Measurements from ENCODE around the gene EVI5L.
"Not testable (repeated sequence)": the region's sequence is repeated elsewhere in the genome, so short reads cannot be mapped to it uniquely, and the experiment has no call there.

Gene EVI5L

GRCh38 chr19:7793493-7793892 lies 36.5 kb upstream of the EVI5L start:
- peaks cover 2% of the 10 kb centered on the region for H3K4me1 ChIP-seq (ENCODE audit: control insufficient read depth, insufficient read depth, low read length)
- no peak overlapping the region for H3K4me3 ChIP-seq (ENCODE audit: low read depth, low read length)
- no peaks in the 10 kb centered on the region for H3K9me3 ChIP-seq (ENCODE audit: control insufficient read depth, insufficient read depth, low read length)
- peaks cover 9% of the 10 kb centered on the region for H3K27me3 ChIP-seq (ENCODE audit: control insufficient read depth, insufficient read depth, low read length)
- H3K9ac ChIP-seq (ENCODE audit: low read depth, low read length): no peak overlapping the region
- no peaks in the 10 kb centered on the region for H3K36me3 ChIP-seq (ENCODE audit: control insufficient read depth, insufficient read depth, low read length)

- Histone ChIP-seq H3K36me3 (ENCODE audit: control insufficient read depth, insufficient read depth, low read length) (no peaks in the 10 kb centered on the region), H3K9ac (ENCODE audit: low read depth, low read length) (no peak overlapping the region), H3K27me3 (ENCODE audit: control insufficient read depth, insufficient read depth, low read length) (peaks cover 2% of the 10 kb centered on the region), H3K4me1 (ENCODE audit: control insufficient read depth, insufficient read depth, low read length) (peaks cover 2% of the 10 kb centered on the region), H3K4me3 (ENCODE audit: low read depth, low read length) (no peak overlapping the region), H3K9me3 (ENCODE audit: control insufficient read depth, insufficient read depth, low read length) (no peaks in the 10 kb centered on the region)
These were observed 34.4 kb upstream of the EVI5L start for GRCh38 chr19:7795555-7796161.

- Histone ChIP-seq H3K4me1 (ENCODE audit: control insufficient read depth, insufficient read depth, low read length) (peaks cover 2% of the 10 kb centered on the region), H3K9ac (ENCODE audit: low read depth, low read length) (peak overlapping the region; percentile 37), H3K36me3 (ENCODE audit: control insufficient read depth, insufficient read depth, low read length) (no peaks in the 10 kb centered on the region), H3K27me3 (ENCODE audit: control insufficient read depth, insufficient read depth, low read length) (peaks cover 3% of the 10 kb centered on the region), H3K4me3 (ENCODE audit: low read depth, low read length) (peak overlapping the region; percentile 59), H3K9me3 (ENCODE audit: control insufficient read depth, insufficient read depth, low read length) (peaks cover 8% of the 10 kb centered on the region)
These were observed 30.2 kb upstream of the EVI5L start for GRCh38 chr19:7799640-7800355.

GRCh38 chr19:7801020-7801570 lies 28.9 kb upstream of the EVI5L start:
- Histone ChIP-seq H3K27me3 (ENCODE audit: control insufficient read depth, insufficient read depth, low read length) (peaks cover 3% of the 10 kb centered on the region), H3K4me3 (ENCODE audit: low read depth, low read length) (no peak overlapping the region), H3K36me3 (ENCODE audit: control insufficient read depth, insufficient read depth, low read length) (no peaks in the 10 kb centered on the region), H3K4me1 (ENCODE audit: control insufficient read depth, insufficient read depth, low read length) (peaks cover 2% of the 10 kb centered on the region), H3K9me3 (ENCODE audit: control insufficient read depth, insufficient read depth, low read length) (peaks cover 8% of the 10 kb centered on the region), H3K9ac (ENCODE audit: low read depth, low read length) (no peak overlapping the region)

- Histone ChIP-seq H3K4me3 (ENCODE audit: low read depth, low read length) (no peak overlapping the region), H3K4me1 (ENCODE audit: control insufficient read depth, insufficient read depth, low read length) (no peaks in the 10 kb centered on the region), H3K36me3 (ENCODE audit: control insufficient read depth, insufficient read depth, low read length) (no peaks in the 10 kb centered on the region), H3K9ac (ENCODE audit: low read depth, low read length) (no peak overlapping the region), H3K27me3 (ENCODE audit: control insufficient read depth, insufficient read depth, low read length) (peaks cover 1% of the 10 kb centered on the region), H3K9me3 (ENCODE audit: control insufficient read depth, insufficient read depth, low read length) (peaks cover 4% of the 10 kb centered on the region)
These were observed 23.8 kb upstream of the EVI5L start for GRCh38 chr19:7806234-7806633.

GRCh38 chr19:7806876-7807275 lies 23.1 kb upstream of the EVI5L start:
- Histone ChIP-seq H3K9ac (ENCODE audit: low read depth, low read length) (no peak overlapping the region), H3K27me3 (ENCODE audit: control insufficient read depth, insufficient read depth, low read length) (no peaks in the 10 kb centered on the region), H3K4me1 (ENCODE audit: control insufficient read depth, insufficient read depth, low read length) (no peaks in the 10 kb centered on the region), H3K4me3 (ENCODE audit: low read depth, low read length) (no peak overlapping the region), H3K9me3 (ENCODE audit: control insufficient read depth, insufficient read depth, low read length) (peaks cover 4% of the 10 kb centered on the region), H3K36me3 (ENCODE audit: control insufficient read depth, insufficient read depth, low read length) (no peaks in the 10 kb centered on the region)

- Histone ChIP-seq H3K9ac (ENCODE audit: low read depth, low read length) (no peak overlapping the region), H3K36me3 (ENCODE audit: control insufficient read depth, insufficient read depth, low read length) (no peaks in the 10 kb centered on the region), H3K9me3 (ENCODE audit: control insufficient read depth, insufficient read depth, low read length) (no peaks in the 10 kb centered on the region), H3K4me3 (ENCODE audit: low read depth, low read length) (no peak overlapping the region), H3K27me3 (ENCODE audit: control insufficient read depth, insufficient read depth, low read length) (no peaks in the 10 kb centered on the region), H3K4me1 (ENCODE audit: control insufficient read depth, insufficient read depth, low read length) (no peaks in the 10 kb centered on the region)
These were observed 21.9 kb upstream of the EVI5L start for GRCh38 chr19:7808108-7808507.

GRCh38 chr19:7811989-7812388 lies 18.0 kb upstream of the EVI5L start:
- H3K4me1 ChIP-seq (ENCODE audit: control insufficient read depth, insufficient read depth, low read length): no peaks in the 10 kb centered on the region
- H3K9ac ChIP-seq (ENCODE audit: low read depth, low read length): no peak overlapping the region
- H3K9me3 ChIP-seq (ENCODE audit: control insufficient read depth, insufficient read depth, low read length): no peaks in the 10 kb centered on the region
- H3K4me3 ChIP-seq (ENCODE audit: low read depth, low read length): no peak overlapping the region
- no peaks in the 10 kb centered on the region for H3K36me3 ChIP-seq (ENCODE audit: control insufficient read depth, insufficient read depth, low read length)
- H3K27me3 ChIP-seq (ENCODE audit: control insufficient read depth, insufficient read depth, low read length): no peaks in the 10 kb centered on the region

GRCh38 chr19:7815325-7815724 lies 14.7 kb upstream of the EVI5L start:
- Histone ChIP-seq H3K9me3 (ENCODE audit: control insufficient read depth, insufficient read depth, low read length) (no peaks in the 10 kb centered on the region), H3K27me3 (ENCODE audit: control insufficient read depth, insufficient read depth, low read length) (no peaks in the 10 kb centered on the region), H3K9ac (ENCODE audit: low read depth, low read length) (no peak overlapping the region), H3K4me3 (ENCODE audit: low read depth, low read length) (no peak overlapping the region), H3K4me1 (ENCODE audit: control insufficient read depth, insufficient read depth, low read length) (no peaks in the 10 kb centered on the region), H3K36me3 (ENCODE audit: control insufficient read depth, insufficient read depth, low read length) (no peaks in the 10 kb centered on the region)

GRCh38 chr19:7816040-7816439 lies 14.0 kb upstream of the EVI5L start:
- H3K4me1 ChIP-seq (ENCODE audit: control insufficient read depth, insufficient read depth, low read length); H3K4me3 ChIP-seq (ENCODE audit: low read depth, low read length); H3K36me3 ChIP-seq (ENCODE audit: control insufficient read depth, insufficient read depth, low read length); H3K27me3 ChIP-seq (ENCODE audit: control insufficient read depth, insufficient read depth, low read length); H3K9ac ChIP-seq (ENCODE audit: low read depth, low read length); H3K9me3 ChIP-seq (ENCODE audit: control insufficient read depth, insufficient read depth, low read length): not testable (repeated sequence)

- H3K4me3 ChIP-seq (ENCODE audit: low read depth, low read length): no peak overlapping the region
- no peak overlapping the region for H3K9ac ChIP-seq (ENCODE audit: low read depth, low read length)
- H3K27me3 ChIP-seq (ENCODE audit: control insufficient read depth, insufficient read depth, low read length): no peaks in the 10 kb centered on the region
- H3K36me3 ChIP-seq (ENCODE audit: control insufficient read depth, insufficient read depth, low read length): no peaks in the 10 kb centered on the region
- H3K9me3 ChIP-seq (ENCODE audit: control insufficient read depth, insufficient read depth, low read length): no peaks in the 10 kb centered on the region
- H3K4me1 ChIP-seq (ENCODE audit: control insufficient read depth, insufficient read depth, low read length): no peaks in the 10 kb centered on the region
These were observed 12.2 kb upstream of the EVI5L start for GRCh38 chr19:7817801-7818200.

GRCh38 chr19:7818806-7819205 lies 11.2 kb upstream of the EVI5L start:
- H3K4me1 ChIP-seq (ENCODE audit: control insufficient read depth, insufficient read depth, low read length): no peaks in the 10 kb centered on the region
- H3K9me3 ChIP-seq (ENCODE audit: control insufficient read depth, insufficient read depth, low read length): no peaks in the 10 kb centered on the region
- no peak overlapping the region for H3K9ac ChIP-seq (ENCODE audit: low read depth, low read length)
- no peak overlapping the region for H3K4me3 ChIP-seq (ENCODE audit: low read depth, low read length)
- no peaks in the 10 kb centered on the region for H3K36me3 ChIP-seq (ENCODE audit: control insufficient read depth, insufficient read depth, low read length)
- H3K27me3 ChIP-seq (ENCODE audit: control insufficient read depth, insufficient read depth, low read length): no peaks in the 10 kb centered on the region

Measured in iPS-15b (cell line).